Eye (tissue), 1 donor: ENCODE results near the gene CAPN7.
A peak's percentile ranks its signal among the peaks of the same experiment; 100 is the strongest.
"Not testable (repeated sequence)": the region's sequence is repeated elsewhere in the genome, so short reads cannot be mapped to it uniquely, and the experiment has no call there.

Experiments
- DNase-seq: peaks from one replicate; pipeline ENCODE4 v3.0.0-alpha.2; 2015

Gene CAPN7

DNA sequence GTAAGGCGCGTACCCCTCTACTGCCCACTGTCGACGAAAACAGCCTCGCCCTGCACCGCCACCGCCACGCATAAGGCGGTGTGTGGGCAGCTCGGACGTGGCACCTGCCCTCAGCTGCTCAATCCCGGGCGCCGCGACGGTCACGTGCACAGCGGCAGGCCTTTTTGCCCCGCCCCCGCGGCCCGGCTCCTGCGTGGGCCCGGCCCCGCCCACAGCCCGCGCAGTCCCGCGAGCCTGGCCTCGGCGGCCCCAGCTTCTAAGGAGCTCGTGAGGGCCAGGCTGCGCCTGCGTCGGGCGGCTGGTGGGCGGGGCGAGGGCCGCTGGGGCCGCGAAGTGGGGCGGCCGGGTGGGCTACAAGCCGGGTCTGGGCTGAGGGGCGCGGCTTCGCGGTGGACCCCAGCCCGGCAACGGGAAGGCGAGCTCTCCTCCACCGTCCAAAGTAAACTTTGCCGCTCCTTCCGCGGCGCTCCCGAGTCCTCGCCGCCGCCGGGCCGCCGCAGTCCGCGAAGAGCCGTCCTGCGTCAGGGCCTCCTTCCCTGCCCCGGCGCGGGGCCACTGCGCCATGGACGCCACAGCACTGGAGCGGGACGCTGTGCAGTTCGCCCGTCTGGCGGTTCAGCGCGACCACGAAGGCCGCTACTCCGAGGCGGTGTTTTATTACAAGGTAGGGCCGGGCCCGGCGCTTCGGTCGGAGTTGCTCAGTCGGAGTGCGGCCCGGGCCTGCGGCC lies at the start of gene CAPN7:
TSS of gene CAPN7 (plus strand) at position 313 of the 728 bp plus-strand sequence. CDS start at position 563, 250 bp downstream.
- DNase-seq: peak; percentile 97

DNA sequence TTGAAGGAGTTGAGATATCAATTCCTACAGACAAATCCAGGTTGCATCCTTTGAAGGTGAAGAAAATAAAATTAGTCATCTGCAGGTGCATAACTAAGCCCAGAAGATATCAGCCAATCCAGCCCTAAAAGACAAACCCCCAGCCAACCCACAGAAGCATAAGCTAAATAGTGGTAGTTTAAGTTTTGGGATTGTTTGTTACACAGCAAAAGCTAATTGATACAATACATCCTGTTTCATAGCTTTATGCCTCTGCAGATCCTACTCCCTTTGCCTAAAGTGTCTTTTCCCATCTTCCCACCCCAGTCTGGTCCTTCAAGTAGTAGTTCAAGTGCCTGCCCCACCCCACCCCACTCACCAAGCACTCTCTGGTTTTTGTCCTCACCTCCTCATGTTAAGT lies 48.6 kb upstream of the CAPN7 start:
- no peak for DNase-seq

DNA sequence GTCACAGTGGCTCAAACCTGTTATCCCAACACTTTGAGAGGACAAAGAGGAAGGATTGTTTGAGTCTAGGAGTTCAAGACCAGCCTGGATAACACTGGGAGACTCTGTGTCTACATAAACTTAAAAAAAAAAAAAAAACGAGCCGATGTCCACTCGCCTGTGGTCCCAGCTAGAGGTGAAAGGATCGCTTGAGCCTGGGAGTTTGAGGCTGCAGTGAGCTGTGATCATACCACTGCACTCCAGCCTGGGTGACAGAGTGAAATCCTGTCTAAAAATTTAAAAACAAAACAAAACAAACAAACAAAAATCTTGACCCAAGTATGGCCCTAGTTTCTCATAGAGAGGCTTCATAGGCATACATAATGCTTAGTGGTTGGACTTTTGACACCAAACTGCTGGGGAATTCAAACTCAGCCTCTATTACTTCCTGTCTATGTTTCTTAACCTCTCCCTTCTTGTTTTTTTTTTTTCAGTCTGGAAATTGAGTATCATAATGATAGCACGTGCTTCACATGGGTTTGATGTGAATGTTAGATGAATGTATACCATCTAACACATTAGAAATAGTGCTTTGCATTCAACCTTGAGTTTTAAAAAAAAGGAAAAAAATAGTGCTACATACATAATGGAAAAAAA lies 46.4 kb upstream of the CAPN7 start:
- no peak for DNase-seq

DNA sequence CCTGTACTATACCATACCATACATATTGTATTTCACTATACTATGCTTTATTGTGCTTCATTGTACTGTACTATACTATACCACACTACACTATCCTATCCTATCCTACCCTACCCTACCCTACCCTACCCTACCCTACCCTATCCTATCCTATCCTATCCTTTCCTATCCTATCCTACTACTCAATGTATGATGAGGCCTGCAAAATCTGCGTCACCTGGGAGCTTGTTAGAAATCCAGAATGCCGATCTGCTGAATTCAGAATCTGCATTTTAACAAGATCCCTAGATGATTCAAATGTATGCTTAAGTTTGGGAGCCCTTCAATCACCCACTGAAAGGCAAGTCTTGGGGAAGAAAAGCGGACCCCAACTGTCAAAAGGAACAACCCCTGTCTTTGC lies 45.4 kb upstream of the CAPN7 start:
- no peak for DNase-seq

DNA sequence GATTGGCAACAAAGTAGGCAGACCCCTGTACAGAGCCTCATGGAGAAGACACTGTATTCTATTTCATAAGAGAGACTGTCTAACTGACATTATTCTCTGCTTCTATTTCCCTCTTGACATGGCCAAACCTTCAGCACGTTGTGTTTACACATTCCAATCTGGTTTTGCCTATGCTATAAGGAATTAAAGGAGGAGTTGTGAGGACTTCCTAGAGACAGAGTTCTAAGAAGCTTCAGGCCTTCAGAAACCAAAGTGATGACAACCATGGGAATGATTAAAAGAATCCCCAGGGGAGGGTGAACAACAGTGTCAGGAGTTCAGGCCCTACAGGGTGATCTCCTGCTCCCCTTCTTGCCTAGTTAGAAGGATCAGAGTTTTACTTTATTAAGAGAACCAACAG lies 44.9 kb upstream of the CAPN7 start:
- no peak for DNase-seq

DNA sequence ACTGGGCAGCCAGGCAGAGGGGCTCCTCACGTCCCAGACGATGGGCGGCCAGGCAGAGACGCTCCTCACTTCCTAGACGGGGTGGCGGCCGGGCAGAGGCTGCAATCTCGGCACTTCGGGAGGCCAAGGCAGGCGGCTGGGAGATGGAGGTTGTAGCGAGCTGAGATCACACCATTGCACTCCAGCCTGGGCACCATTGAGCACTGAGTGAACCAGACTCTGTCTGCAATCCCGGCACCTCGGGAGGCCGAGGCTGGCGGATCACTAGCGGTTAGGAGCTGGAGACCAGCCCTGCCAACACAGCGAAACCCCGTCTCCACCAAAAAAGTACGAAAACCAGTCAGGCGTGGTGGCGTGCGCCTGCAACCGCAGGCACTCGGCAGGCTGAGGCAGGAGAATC lies 42.4 kb upstream of the CAPN7 start:
- not testable (repeated sequence) for DNase-seq

DNA sequence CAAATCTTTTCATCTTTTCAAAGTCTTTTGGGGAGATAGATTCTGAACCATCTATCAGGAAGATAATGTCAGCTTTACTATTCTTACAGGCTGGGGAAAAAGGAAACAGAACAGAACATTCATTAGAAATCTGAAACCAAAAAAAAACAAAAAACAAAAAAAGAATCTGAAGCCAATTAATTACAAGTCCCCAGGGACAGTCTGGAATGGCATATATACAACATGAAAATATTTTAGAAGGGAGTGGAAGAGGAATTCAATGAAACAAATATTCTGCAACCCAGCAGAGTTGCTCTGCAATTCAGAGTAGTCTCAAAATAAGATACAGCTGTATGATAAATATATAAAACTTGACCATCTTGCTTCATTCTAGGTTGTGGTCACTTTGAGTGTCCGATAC lies 41.7 kb upstream of the CAPN7 start:
- no peak for DNase-seq

DNA sequence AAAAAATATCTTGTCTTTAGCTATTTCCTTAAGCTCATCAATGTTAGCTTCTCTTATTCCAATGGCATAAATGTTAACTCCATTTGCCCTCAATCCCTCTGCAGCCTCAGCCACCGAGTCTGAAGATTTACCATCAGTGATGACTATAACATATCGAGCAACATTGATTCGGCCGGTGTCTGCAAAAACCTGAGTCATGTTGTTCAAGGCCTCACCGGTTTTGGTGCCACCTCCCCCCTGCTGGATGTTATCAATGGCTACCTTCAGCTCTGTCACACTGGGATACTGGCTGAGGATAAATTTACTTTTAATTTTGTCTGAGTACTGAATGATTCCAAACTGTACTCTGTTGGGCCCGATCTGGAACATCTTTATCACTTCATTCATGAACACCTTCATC lies 41.0 kb upstream of the CAPN7 start:
- DNase-seq: no peak

DNA sequence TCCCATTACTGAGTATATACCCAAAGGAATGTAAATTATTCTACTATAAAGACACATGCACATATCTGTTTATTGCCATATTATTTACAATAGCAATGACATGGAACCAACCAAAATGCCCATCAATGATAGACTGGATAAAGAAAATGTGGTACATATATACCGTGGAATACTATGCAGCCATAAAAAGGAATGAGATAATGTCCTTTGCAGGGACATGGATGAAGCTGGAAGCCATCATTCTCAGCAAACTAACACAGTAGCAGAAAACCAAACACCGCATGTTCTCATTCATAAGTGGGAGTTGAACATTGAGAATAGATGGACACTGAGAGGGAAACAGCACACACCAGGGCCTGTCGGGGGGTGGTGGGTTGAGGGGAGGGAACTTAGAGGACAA lies 39.7 kb upstream of the CAPN7 start:
- not testable (repeated sequence) for DNase-seq

DNA sequence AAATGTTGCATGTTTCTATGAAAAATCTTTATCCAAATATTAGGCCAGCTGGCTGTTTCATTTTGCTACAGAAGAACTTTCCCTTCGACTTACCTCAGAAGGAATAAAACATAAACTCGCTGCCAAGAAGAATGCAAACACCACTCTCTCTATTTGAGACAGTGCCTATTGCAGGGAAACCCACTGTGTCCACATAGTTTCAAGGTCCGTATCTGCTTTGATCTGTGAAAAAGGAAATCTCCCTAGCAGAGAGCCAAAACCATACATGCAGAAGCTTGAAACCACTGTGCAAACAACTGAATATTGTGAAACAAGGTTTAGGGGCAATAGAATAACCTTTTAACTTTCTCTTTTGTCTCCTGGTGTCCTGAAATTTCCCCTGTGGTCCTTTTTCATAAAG lies 35.0 kb upstream of the CAPN7 start:
- no peak for DNase-seq

DNA sequence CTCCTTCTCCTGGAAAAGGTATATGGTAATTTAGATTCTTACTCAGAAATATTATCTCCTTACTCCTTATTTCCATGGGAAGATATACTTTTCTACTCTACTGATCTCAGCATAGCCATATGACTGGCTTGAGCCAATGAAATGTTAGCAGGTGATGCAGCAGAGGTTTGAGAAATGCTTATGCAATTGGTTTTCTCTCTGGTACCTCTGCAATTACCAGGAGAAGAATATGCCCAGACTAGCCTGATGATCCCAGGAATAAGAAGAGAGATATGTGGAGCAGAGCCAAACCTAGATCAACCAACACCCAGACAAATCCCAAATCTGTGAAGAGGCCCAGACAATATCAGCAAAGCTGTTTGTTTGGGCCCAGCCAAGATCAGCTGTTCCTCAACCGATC lies 33.2 kb upstream of the CAPN7 start:
- DNase-seq: no peak

DNA sequence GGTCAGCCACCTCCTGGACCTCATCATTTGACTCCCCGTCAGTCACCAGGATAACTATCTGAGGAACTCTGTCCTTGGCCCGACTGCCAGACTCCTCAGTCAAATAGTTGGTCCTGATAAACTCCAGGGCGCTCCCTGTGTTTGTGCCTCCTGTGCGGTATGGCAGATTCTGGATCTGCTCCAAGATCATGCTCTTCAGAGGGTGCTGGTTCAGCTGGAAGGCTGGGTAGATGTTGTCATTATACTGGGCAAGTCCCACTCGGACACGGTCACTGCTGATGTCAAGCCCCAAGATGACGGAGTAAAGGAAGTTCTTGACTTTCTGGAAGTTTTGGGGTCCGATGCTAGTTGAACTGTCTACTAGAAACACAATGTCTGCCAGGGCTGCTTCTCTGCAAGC lies 31.1 kb upstream of the CAPN7 start:
- no peak for DNase-seq

DNA sequence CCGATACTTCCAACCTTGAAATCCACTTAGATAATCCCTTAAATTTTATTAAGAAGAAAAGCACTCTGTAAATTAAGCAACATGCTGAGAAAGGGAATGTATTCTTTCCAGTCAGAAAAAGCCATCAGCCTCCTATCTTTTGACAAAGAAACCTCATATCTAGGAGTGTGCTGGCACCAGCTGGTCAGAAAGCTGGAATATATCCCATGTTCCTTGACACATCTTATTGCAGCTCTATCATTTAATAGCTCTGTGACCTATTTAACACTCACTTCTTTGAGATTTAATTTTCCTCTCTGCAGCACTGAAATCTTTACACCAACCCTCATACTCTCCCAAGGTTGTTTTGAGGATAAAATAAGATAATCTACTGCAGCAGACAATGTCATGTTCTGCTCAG lies 30.4 kb upstream of the CAPN7 start:
- no peak for DNase-seq

DNA sequence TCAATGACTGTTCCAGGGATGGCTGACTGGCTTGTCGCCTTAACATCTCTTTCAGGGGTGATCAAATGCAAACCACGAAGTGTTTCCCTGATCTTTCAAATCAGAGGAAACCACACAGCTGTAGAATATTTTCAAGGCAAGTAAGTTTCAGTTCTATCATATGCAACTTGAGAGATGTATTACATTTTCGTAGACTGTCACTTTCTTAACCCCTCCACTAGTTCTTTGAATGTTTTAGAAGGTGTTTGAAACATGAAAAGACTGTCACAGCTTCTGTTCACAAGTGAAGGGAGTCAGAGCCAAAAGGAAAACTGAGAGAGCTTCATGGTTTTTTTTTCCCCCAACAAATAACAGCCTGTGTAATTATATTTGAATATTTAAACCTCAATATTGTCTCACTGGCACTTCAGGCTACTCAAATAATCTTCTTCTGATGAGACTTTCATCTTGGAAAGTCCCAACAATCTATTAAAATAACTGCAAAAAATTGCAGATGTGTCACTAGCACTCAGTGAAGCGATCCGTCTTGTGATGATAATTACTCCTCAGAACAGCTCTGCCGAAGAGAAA lies 25.9 kb upstream of the CAPN7 start:
- DNase-seq: peak; percentile 10

DNA sequence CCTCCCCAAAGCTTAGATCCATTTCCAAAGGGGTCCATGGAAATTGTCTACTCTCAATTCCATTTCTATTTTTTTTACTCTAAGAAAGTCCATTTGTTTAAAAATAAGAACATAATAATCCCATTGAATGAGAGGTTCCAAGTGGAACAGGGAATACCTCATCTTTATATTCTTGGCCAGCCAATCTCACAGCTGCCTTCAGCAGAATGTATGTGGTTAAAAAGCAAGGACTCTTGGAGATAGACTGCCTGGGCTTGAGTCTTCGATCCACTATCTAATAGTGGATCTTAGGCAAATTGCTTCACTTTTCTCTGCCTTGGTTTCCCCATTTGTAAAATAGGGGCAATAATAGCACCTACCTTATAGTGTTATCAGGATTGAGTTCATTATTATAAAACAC lies 24.5 kb upstream of the CAPN7 start:
- DNase-seq: no peak

DNA sequence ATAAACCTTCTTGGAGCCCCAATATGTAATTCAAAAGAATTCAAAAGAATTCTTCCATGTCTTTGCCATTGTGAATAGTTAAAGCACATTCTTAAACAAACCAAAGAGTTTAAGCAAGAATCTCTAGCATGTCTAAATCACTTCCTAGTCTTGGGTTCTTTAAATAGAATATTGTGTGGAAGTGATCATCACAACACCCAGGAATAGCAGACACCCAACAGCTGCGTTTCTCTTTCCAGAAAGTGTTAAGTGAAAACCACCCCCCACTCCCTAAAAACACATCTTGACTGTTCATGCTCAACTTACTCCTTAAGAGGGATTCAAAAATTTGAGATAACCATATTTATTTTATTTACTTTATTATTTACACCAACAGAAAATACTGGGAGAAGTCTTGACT lies 24.1 kb upstream of the CAPN7 start:
- DNase-seq: no peak

DNA sequence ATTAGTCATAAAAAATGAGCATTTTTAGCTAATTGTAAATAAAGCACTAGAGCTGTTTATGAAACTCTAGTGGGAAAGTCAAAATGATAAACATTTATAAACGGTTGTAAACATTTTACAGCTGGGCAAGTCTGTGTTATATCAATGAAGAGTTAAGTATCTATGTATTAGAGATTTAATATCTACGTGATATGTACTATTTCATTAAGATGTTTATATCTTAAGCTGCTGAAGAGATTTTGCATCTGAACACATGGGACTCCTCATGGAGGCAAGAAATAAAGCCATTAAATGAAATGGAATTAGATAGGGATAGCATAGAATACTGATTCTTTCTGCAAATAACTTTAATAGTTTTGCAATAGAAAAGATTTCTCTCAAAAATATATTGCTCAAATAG lies 23.0 kb upstream of the CAPN7 start:
- no peak for DNase-seq

DNA sequence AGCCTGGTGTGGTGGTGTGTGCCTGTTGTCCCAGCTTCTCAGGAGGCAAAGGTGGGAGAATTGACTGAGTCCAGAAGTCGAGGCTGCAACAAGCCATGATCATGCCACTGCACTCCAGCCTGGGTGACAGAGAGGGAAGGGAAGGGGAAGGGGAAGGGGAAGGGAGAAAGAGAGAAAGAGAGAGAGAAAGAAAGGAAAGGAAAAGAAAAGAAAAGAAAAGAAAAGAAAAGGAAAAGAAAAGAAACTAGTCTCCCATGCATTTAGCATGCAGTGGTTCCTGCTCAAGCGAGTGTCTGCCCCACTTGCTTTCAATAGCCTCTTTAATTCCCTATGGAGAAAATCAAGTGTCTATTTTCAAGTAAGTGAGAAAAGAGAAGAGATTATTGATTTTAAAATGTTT lies 20.6 kb upstream of the CAPN7 start:
- no peak for DNase-seq

DNA sequence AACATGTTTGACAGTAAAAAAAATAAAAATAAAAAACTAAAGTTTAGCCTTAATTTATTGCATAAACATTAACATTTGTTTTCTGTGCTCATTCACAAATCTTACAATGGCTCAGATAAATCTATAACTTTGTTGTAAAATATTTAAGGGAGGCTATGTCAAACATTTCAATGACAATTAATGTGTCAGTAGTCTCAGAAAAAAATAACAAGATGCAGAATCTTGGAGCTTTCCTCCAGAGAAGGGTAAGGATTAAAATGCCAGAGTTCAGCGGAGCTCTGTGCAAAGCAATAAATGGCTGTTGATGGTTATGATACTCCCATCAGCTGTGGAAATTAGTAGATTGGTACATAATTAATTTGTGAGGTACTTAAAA lies 20.0 kb upstream of the CAPN7 start:
- DNase-seq: no peak

DNA sequence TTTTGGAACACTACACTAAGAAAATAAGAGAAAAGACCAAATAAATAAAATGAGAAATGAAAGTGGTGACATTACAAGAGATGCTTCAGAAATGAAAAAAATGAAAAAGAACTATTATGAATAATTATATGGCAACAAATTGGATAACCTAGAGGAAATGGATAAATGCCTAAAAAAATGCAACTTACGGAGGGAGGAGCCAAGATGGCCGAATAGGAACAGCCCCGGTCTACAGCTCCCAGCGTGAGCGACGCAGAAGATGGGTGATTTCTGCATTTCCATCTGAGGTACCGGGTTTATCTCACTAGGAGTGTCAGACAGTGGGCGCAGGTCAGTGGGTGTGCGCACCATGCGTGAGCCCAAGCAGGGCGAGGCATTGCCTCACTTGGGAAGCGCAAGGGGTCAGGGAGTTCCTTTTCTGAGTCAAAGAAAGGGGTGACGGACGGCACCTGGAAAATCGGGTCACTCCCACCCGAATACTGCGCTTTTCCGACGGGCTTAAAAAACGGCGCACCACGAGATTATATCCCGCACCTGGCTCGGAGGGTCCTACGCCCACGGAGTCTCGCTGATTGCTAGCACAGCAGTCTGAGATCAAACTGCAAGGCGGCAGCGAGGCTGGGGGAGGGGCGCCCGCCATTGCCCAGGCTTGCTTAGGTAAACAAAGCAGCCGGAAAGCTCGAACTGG lies 19.4 kb upstream of the CAPN7 start:
- DNase-seq: not testable (repeated sequence)

DNA sequence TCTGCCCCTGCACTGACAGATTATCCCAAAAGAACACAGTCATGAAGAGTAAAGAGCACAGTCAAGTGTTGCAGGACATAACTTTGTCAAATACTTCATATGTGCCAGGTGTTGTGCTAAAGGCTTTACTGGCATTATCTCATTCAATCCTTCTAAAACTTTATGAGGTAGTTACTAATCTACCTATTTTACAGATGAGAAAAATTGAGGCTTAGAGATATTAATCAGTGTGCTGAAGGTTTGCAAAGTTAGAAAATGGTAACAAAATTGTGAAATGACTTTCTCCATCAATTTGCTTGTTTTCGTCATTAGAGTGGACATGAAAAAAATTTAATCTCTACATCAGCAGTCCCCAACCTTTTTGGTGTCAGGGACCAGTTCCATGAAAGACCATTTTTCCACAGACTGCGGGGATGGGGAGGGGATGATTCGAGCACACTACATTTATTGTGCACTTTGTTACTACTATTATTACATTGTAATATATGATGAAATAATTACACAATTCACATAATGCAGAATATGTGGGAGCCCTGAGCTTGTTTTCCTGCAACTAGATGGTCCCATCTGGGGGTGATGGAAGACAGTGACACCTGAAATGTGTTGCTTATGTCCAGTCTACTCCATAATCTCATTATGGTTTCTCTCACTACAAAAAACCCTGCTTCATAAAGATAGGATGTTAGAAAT lies 8.6 kb upstream of the CAPN7 start:
- no peak for DNase-seq

DNA sequence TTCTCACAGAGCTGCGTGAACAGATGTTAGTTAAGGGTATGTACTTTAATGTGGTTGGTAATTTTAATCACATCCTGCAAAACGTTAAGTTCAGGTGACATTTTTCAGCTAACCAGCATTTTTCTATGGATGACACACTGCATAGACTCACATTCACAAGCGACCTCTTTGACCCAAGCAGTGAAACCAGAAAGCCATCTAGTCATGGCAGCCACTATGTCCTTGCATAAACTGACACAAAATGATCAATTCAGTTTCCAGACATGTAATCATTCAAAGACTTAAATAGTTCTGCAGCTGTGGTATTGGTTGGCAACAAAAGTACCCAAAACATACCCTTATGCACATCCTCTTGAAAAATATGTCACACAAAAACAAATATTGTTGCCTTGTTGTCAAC lies 7.4 kb upstream of the CAPN7 start:
- no peak for DNase-seq

DNA sequence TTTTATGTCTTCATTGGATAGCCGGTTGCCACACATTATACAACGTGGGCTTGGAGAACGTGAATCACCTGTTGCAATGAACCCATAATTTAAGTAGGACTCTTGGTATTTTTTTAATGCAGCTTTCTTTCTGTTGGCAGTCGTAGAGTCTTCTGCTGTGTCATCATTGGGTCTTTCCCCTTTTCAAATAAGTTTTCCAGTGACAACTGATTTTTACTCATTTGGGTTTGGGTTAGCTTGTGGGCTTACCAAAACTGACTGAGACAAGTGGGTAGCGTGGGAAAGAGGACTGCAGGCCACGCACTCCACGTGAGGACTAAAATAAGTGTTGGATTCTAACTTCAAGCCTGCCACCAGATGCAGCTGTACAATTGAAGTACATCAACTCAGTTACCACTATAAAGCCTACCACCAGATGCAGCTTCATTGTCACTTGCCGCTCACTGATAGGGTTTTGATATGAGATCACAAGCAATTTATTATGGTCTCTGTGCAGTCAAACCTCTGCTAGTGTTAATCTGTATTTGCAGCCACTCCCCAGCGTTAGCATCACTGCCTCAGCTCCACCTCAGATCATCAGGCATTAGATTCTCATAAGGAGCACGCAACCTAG lies 6.4 kb upstream of the CAPN7 start:
- DNase-seq: no peak
